ENCODE data around the gene AKR1E2.
"Not testable (repeated sequence)": the region's sequence is repeated elsewhere in the genome, so short reads cannot be mapped to it uniquely, and the experiment has no call there.

The AKR1E2 gene

DNA sequence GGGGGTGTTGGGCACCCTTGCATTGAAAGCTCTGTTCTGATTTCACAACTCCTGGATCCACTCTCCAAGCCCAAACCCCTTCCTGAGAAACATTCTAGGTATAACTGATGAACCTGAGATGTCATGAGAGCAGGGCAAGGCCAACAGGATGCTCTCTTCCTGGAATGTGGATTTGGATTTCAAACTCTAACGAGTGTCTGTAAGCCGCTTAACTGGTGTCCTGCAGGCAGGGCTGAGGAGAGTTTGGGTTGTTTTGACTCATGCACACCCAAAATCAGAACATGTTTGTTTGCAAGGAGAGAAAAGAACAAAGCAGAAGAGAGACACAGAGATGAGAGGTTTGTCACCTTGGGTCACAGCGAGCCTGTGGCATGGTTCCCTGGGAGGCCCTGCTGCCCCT is 24.6 kb upstream of the AKR1E2 start:
- H3K36me3 ChIP-seq (ENCODE audit: insufficient read depth, low read depth, low read length), result no peaks in the 10 kb centered on the region
- H3K27me3 ChIP-seq (ENCODE audit: insufficient read depth, low read length), result no peaks in the 10 kb centered on the region
- H3K27ac ChIP-seq (ENCODE audit: low read length), result no peak overlapping the region
- H3K4me3 ChIP-seq (ENCODE audit: low read length), result no peak overlapping the region
- H3K9me3 ChIP-seq (ENCODE audit: insufficient read depth, low read depth, low read length), result no peaks in the 10 kb centered on the region
- H3K4me1 ChIP-seq (ENCODE audit: insufficient read depth, low read length), result no peaks in the 10 kb centered on the region
- no peak overlapping the region for H3K9ac ChIP-seq (ENCODE audit: low read depth, low read length)

DNA sequence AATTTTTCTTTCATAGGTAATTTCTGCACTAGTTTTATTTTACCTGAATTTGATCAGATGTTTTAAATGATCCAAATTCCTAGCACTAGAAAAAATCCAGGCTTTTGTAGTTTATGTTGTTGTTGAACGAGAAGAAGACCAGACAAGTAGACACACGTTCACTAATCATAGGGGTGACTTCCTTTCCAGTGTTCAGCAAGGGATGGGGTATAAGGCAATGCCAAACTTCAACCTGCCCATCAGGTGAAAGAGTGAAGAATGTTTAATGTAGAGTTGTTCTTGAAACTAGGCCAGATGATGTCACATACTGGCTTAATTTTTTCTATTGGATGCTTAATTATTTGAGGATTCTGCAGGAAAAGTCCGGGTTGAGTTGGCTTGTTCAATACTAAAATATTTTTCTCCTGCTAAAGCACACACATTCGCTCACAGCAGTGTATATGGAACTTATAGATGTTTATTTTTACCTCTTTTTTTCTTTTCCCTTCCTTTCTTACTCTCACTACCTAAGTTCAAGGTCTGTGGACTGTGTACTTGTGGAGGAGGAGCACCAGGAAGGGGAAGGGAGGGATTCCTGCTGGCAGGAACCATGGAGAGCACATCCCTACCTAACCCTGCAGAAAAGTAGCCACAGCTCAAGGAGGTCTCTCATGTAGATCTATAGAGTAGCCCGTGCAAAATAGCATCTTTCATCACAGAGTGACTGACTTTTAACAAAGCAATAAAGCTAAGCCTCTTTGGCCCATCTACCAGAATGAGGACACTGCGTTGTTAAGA is 23.1 kb upstream of the AKR1E2 start:
- no peak overlapping the region for H3K4me3 ChIP-seq (ENCODE audit: low read length)
- H3K27me3 ChIP-seq (ENCODE audit: insufficient read depth, low read length), result no peaks in the 10 kb centered on the region
- H3K36me3 ChIP-seq (ENCODE audit: insufficient read depth, low read depth, low read length), result no peaks in the 10 kb centered on the region
- no peak overlapping the region for H3K9ac ChIP-seq (ENCODE audit: low read depth, low read length)
- no peak overlapping the region for H3K27ac ChIP-seq (ENCODE audit: low read length)
- no peaks in the 10 kb centered on the region for H3K9me3 ChIP-seq (ENCODE audit: insufficient read depth, low read depth, low read length)
- H3K4me1 ChIP-seq (ENCODE audit: insufficient read depth, low read length), result no peaks in the 10 kb centered on the region

GRCh38 chr10:4803822-4804221 is 22.2 kb upstream of the AKR1E2 start:
- Histone ChIP-seq H3K4me3 (ENCODE audit: low read length) (no peak overlapping the region), H3K9me3 (ENCODE audit: insufficient read depth, low read depth, low read length) (no peaks in the 10 kb centered on the region), H3K9ac (ENCODE audit: low read depth, low read length) (no peak overlapping the region), H3K27me3 (ENCODE audit: insufficient read depth, low read length) (no peaks in the 10 kb centered on the region), H3K4me1 (ENCODE audit: insufficient read depth, low read length) (no peaks in the 10 kb centered on the region), H3K27ac (ENCODE audit: low read length) (no peak overlapping the region), H3K36me3 (ENCODE audit: insufficient read depth, low read depth, low read length) (no peaks in the 10 kb centered on the region)

DNA sequence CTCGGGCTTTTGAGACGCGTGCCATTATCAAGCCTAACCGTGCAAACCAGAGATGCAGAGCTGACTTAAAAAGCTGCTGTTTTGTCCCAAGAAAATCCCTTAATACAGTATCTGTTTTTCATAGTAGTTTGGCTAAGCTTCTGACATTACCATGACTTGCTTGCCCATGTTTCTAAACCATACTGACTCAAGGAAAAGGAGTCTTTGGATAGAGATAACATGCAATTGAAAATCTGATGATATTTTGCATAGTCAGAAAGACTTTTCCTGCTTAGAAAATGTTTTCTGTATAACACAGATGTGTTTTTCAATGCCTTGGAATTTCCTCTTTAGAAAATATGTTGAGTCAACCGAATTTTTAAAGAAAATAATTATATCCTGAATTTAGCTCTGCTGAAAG is 21.5 kb upstream of the AKR1E2 start:
- H3K27me3 ChIP-seq (ENCODE audit: insufficient read depth, low read length), result no peaks in the 10 kb centered on the region
- no peaks in the 10 kb centered on the region for H3K9me3 ChIP-seq (ENCODE audit: insufficient read depth, low read depth, low read length)
- H3K27ac ChIP-seq (ENCODE audit: low read length), result no peak overlapping the region
- no peaks in the 10 kb centered on the region for H3K4me1 ChIP-seq (ENCODE audit: insufficient read depth, low read length)
- no peak overlapping the region for H3K9ac ChIP-seq (ENCODE audit: low read depth, low read length)
- H3K36me3 ChIP-seq (ENCODE audit: insufficient read depth, low read depth, low read length), result no peaks in the 10 kb centered on the region
- no peak overlapping the region for H3K4me3 ChIP-seq (ENCODE audit: low read length)

DNA sequence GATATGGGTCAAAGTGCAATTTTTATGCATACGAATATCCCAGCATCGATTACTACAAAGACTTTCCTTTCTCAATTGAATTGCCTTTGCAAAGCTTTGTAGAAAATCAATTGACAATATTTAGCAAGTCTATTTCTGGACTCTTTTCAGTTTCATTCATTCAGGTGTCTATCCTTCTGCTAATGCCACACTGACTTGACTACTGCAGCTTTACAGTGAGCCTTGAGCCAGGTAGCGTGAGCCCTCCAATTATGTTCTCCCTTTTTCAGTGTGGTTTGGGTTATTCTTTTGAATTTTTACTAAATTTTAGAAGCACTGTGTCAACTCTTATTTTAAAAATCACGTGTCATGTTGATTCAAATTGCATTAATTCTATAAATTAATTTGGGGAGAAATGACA is 19.5 kb upstream of the AKR1E2 start:
- Histone ChIP-seq H3K27ac (ENCODE audit: low read length) (no peak overlapping the region), H3K4me3 (ENCODE audit: low read length) (no peak overlapping the region), H3K9me3 (ENCODE audit: insufficient read depth, low read depth, low read length) (no peaks in the 10 kb centered on the region), H3K36me3 (ENCODE audit: insufficient read depth, low read depth, low read length) (no peaks in the 10 kb centered on the region), H3K4me1 (ENCODE audit: insufficient read depth, low read length) (no peaks in the 10 kb centered on the region), H3K27me3 (ENCODE audit: insufficient read depth, low read length) (no peaks in the 10 kb centered on the region), H3K9ac (ENCODE audit: low read depth, low read length) (no peak overlapping the region)

- Histone ChIP-seq H3K4me1 (ENCODE audit: insufficient read depth, low read length) (no peaks in the 10 kb centered on the region), H3K36me3 (ENCODE audit: insufficient read depth, low read depth, low read length) (no peaks in the 10 kb centered on the region), H3K27me3 (ENCODE audit: insufficient read depth, low read length) (no peaks in the 10 kb centered on the region), H3K27ac (ENCODE audit: low read length) (no peak overlapping the region), H3K9ac (ENCODE audit: low read depth, low read length) (no peak overlapping the region), H3K9me3 (ENCODE audit: insufficient read depth, low read depth, low read length) (no peaks in the 10 kb centered on the region), H3K4me3 (ENCODE audit: low read length) (no peak overlapping the region)
These were observed 18.1 kb upstream of the AKR1E2 start for GRCh38 chr10:4807761-4808507.

DNA sequence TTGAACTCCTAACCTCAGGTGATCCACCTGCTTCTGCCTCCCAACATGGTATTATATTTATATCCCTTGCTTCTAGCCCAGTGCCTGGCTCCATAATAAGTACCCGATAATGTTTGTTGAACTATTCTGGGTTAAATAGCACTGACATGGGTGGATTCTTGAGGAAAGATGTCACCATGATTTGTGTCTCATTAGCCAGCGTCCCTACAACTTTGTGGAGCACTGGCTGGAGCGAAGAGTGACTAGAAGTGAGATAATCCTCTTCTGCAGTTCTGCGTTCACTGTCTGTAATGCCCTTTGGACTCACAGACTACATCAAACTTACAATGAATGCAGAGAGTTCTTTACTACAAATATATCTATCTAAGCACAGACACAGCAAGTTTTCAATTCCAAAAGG is 16.9 kb upstream of the AKR1E2 start:
- Histone ChIP-seq H3K4me3 (ENCODE audit: low read length) (no peak overlapping the region), H3K9ac (ENCODE audit: low read depth, low read length) (no peak overlapping the region), H3K27me3 (ENCODE audit: insufficient read depth, low read length) (no peaks in the 10 kb centered on the region), H3K4me1 (ENCODE audit: insufficient read depth, low read length) (no peaks in the 10 kb centered on the region), H3K27ac (ENCODE audit: low read length) (no peak overlapping the region), H3K9me3 (ENCODE audit: insufficient read depth, low read depth, low read length) (no peaks in the 10 kb centered on the region), H3K36me3 (ENCODE audit: insufficient read depth, low read depth, low read length) (no peaks in the 10 kb centered on the region)

DNA sequence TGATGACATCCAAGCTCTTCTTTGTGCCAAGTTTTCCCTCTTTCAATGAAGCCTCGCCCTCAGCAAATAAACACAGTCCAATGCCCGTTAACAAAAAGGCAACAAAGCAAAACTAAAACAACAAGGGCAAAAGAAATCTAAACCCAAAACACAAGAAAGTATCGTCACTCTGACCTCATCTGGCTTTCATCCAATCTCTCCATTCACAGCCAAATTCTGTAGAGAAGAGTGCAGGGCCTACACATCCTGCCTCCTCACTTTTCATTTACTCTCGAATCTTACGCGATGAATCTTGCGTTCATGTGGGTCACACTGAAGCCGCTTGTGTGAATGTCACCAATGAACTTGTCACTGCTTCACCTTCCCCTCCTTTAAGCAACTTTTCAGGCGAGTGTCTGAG is 15.9 kb upstream of the AKR1E2 start:
- no peak overlapping the region for H3K27ac ChIP-seq (ENCODE audit: low read length)
- H3K36me3 ChIP-seq (ENCODE audit: insufficient read depth, low read depth, low read length), result no peaks in the 10 kb centered on the region
- H3K9ac ChIP-seq (ENCODE audit: low read depth, low read length), result no peak overlapping the region
- H3K4me1 ChIP-seq (ENCODE audit: insufficient read depth, low read length), result no peaks in the 10 kb centered on the region
- no peaks in the 10 kb centered on the region for H3K9me3 ChIP-seq (ENCODE audit: insufficient read depth, low read depth, low read length)
- H3K4me3 ChIP-seq (ENCODE audit: low read length), result no peak overlapping the region
- no peaks in the 10 kb centered on the region for H3K27me3 ChIP-seq (ENCODE audit: insufficient read depth, low read length)

DNA sequence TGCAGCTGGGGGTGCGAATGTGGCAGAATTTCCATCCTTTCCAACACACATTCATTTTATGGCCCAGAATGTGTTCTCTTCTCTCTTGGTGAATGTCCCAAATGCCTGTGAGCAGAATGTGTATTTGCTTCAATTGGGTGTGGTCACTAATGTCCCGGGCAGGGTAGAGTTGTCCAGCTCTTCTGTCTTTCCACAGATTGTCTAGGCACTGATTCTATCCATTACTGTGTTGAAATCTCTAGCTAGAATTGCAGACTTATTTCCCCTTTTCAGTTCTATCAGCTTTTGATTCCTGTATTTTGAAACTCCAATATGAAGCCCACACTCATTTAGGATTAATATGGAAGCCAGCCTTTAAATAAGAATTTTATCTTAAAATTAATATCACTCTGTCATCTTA is 14.0 kb upstream of the AKR1E2 start:
- H3K9ac ChIP-seq (ENCODE audit: low read depth, low read length), result no peak overlapping the region

GRCh38 chr10:4813023-4813422 is 13.0 kb upstream of the AKR1E2 start:
- H3K36me3 ChIP-seq (ENCODE audit: insufficient read depth, low read depth, low read length), result no peaks in the 10 kb centered on the region
- H3K27me3 ChIP-seq (ENCODE audit: insufficient read depth, low read length), result no peaks in the 10 kb centered on the region
- H3K4me3 ChIP-seq (ENCODE audit: low read length), result no peak overlapping the region
- no peak overlapping the region for H3K27ac ChIP-seq (ENCODE audit: low read length)
- peaks cover 5% of the 10 kb centered on the region for H3K9me3 ChIP-seq (ENCODE audit: insufficient read depth, low read depth, low read length)
- H3K4me1 ChIP-seq (ENCODE audit: insufficient read depth, low read length), result no peaks in the 10 kb centered on the region
- H3K9ac ChIP-seq (ENCODE audit: low read depth, low read length), result no peak overlapping the region

More for the DNA sequence above, 14.0 kb upstream of the AKR1E2 start:
- no peak overlapping the region for H3K27ac ChIP-seq (ENCODE audit: low read length)
- H3K4me1 ChIP-seq (ENCODE audit: insufficient read depth, low read length), result no peaks in the 10 kb centered on the region
- H3K27me3 ChIP-seq (ENCODE audit: insufficient read depth, low read length), result no peaks in the 10 kb centered on the region
- H3K9me3 ChIP-seq (ENCODE audit: insufficient read depth, low read depth, low read length), result peaks cover 5% of the 10 kb centered on the region
- no peak overlapping the region for H3K4me3 ChIP-seq (ENCODE audit: low read length)
- H3K36me3 ChIP-seq (ENCODE audit: insufficient read depth, low read depth, low read length), result no peaks in the 10 kb centered on the region

GRCh38 chr10:4813496-4813895 is 12.5 kb upstream of the AKR1E2 start:
- Histone ChIP-seq H3K4me3 (ENCODE audit: low read length) (no peak overlapping the region), H3K27ac (ENCODE audit: low read length) (no peak overlapping the region), H3K9me3 (ENCODE audit: insufficient read depth, low read depth, low read length) (peaks cover 5% of the 10 kb centered on the region)

GRCh38 chr10:4815646-4816180 is 10.3 kb upstream of the AKR1E2 start:
- H3K27ac ChIP-seq (ENCODE audit: low read length); H3K9ac ChIP-seq (ENCODE audit: low read depth, low read length); H3K27me3 ChIP-seq (ENCODE audit: insufficient read depth, low read length); H3K4me1 ChIP-seq (ENCODE audit: insufficient read depth, low read length); H3K4me3 ChIP-seq (ENCODE audit: low read length); H3K9me3 ChIP-seq (ENCODE audit: insufficient read depth, low read depth, low read length); H3K36me3 ChIP-seq (ENCODE audit: insufficient read depth, low read depth, low read length): not testable (repeated sequence)

More at GRCh38 chr10:4813496-4813895, 12.5 kb upstream of the AKR1E2 start:
- no peaks in the 10 kb centered on the region for H3K27me3 ChIP-seq (ENCODE audit: insufficient read depth, low read length)
- no peaks in the 10 kb centered on the region for H3K36me3 ChIP-seq (ENCODE audit: insufficient read depth, low read depth, low read length)
- H3K9ac ChIP-seq (ENCODE audit: low read depth, low read length), result no peak overlapping the region
- H3K4me1 ChIP-seq (ENCODE audit: insufficient read depth, low read length), result no peaks in the 10 kb centered on the region

All from iPS-20b (cell line).